ENCODE data around the gene HAL. TPM values are rescaled to one million over a fixed set of nuclear protein-coding genes. Genes with fewer than 3 reads are reported as not detected.

The HAL gene
- total RNA-seq, 5 donors from 2014 or later (not counting 1 experiment from before 2014, with no cell fraction given): 0.54 to 2.4 (median 1.1) TPM

- no peak overlapping the region for H3K27ac Mint-ChIP-seq
- ChIA-PET CTCF (no interaction called here), POLR2A (no interaction called here)
- peaks cover 61% of the 10 kb centered on the region for H3K36me3 Mint-ChIP-seq
- no peaks in the 10 kb centered on the region for H3K9me3 ChIP-seq
- DNase-seq (no peak), ATAC-seq (replicated peaks in 1 of 4) (no peak)
- no peak overlapping the region for H3K27ac ChIP-seq (ENCODE audit: low read length)
- 94% methylated on average over 2 of the region's 5 CpGs for WGBS (ENCODE audit: insufficient coverage)
- H3K27me3 Mint-ChIP-seq: no peaks in the 10 kb centered on the region
- H3K4me1 Mint-ChIP-seq: no peaks in the 10 kb centered on the region
- H3K4me1 ChIP-seq (ENCODE audit: control insufficient read depth in 1 of 2, extremely low read depth in 1 of 2, insufficient read depth in 2 of 2, low read length in 2 of 2): no peaks in the 10 kb centered on the region
- no peaks in the 10 kb centered on the region for H3K27me3 ChIP-seq (replicated peaks in 1 of 2; ENCODE audit: control insufficient read depth in 2 of 2, extremely low read depth in 1 of 2, insufficient read depth in 2 of 2, low read length in 1 of 2)
- H3K4me3 ChIP-seq (ENCODE audit: control insufficient read depth in 1 of 2, extremely low read depth in 1 of 2, low read length in 1 of 2): no peak overlapping the region
- no peaks in the 10 kb centered on the region for H3K9me3 Mint-ChIP-seq
- H3K36me3 ChIP-seq (ENCODE audit: control insufficient read depth in 2 of 2, extremely low read depth in 1 of 2, insufficient read depth in 1 of 2, low read length in 1 of 2): peaks cover 11 to 70% of the 10 kb centered on the region in 2 donors
- no peak overlapping the region for H3K4me3 Mint-ChIP-seq
These were observed 19.5 kb upstream of the HAL start for GRCh38 chr12:96015672-96016071.

- no peak overlapping the region for H3K27ac Mint-ChIP-seq
- Histone ChIP-seq H3K27ac (ENCODE audit: low read length) (no peak overlapping the region), H3K4me3 (ENCODE audit: control insufficient read depth in 1 of 2, extremely low read depth in 1 of 2, low read length in 1 of 2) (no peak overlapping the region), H3K9me3 (no peaks in the 10 kb centered on the region), H3K4me1 (ENCODE audit: control insufficient read depth in 1 of 2, extremely low read depth in 1 of 2, insufficient read depth in 2 of 2, low read length in 2 of 2) (no peaks in the 10 kb centered on the region), H3K27me3 (replicated peaks in 1 of 2; ENCODE audit: control insufficient read depth in 2 of 2, extremely low read depth in 1 of 2, insufficient read depth in 2 of 2, low read length in 1 of 2) (no peaks in the 10 kb centered on the region), H3K36me3 (ENCODE audit: control insufficient read depth in 2 of 2, extremely low read depth in 1 of 2, insufficient read depth in 1 of 2, low read length in 1 of 2) (peaks cover 11 to 72% of the 10 kb centered on the region in 2 donors)
- H3K4me3 Mint-ChIP-seq: no peak overlapping the region
- CTCF ChIA-PET: interaction anchor here in 1 of 2 donors (3.3 kb wide), 1 partner anchor 16 kb away, joined by 10 read pairs; no protein-coding TSS in a partner anchor
- no peaks in the 10 kb centered on the region for H3K4me1 Mint-ChIP-seq
- POLR2A ChIA-PET: no interaction called here
- H3K27me3 Mint-ChIP-seq: no peaks in the 10 kb centered on the region
- peaks cover 63% of the 10 kb centered on the region for H3K36me3 Mint-ChIP-seq
- H3K9me3 Mint-ChIP-seq: no peaks in the 10 kb centered on the region
- ATAC-seq (replicated peaks in 1 of 4): no peak
- no peak for DNase-seq
- 86% methylated on average over 1 of the region's 3 CpGs for WGBS (ENCODE audit: insufficient coverage)
These were observed 18.9 kb upstream of the HAL start for GRCh38 chr12:96014943-96015599.

- peaks cover 0 to 72% of the 10 kb centered on the region in 2 donors for H3K36me3 ChIP-seq (ENCODE audit: control insufficient read depth in 2 of 2, extremely low read depth in 1 of 2, insufficient read depth in 1 of 2, low read length in 1 of 2)
- no peaks in the 10 kb centered on the region for H3K27me3 ChIP-seq (replicated peaks in 1 of 2; ENCODE audit: control insufficient read depth in 2 of 2, extremely low read depth in 1 of 2, insufficient read depth in 2 of 2, low read length in 1 of 2)
- no CpG with 5 or more reads among the region's 1 CpG for WGBS (ENCODE audit: insufficient coverage)
- Mint-ChIP-seq H3K9me3 (no peaks in the 10 kb centered on the region), H3K27me3 (no peaks in the 10 kb centered on the region), H3K4me1 (no peaks in the 10 kb centered on the region), H3K27ac (no peak overlapping the region), H3K36me3 (peaks cover 60% of the 10 kb centered on the region), H3K4me3 (no peak overlapping the region)
- H3K4me1 ChIP-seq (ENCODE audit: control insufficient read depth in 1 of 2, extremely low read depth in 1 of 2, insufficient read depth in 2 of 2, low read length in 2 of 2): no peaks in the 10 kb centered on the region
- POLR2A ChIA-PET: interaction anchor here in 1 of 2 donors (0.5 kb wide), 1 partner anchor 12 kb away, joined by 4 read pairs; no protein-coding TSS in a partner anchor
- no peak for ATAC-seq (replicated peaks in 1 of 4)
- H3K4me3 ChIP-seq (ENCODE audit: control insufficient read depth in 1 of 2, extremely low read depth in 1 of 2, low read length in 1 of 2): no peak overlapping the region
- CTCF ChIA-PET: interaction anchor here (0.6 to 1.3 kb wide), 2 partner anchors 9 to 132 kb away, joined by 5 to 6 read pairs; no protein-coding TSS in a partner anchor
- DNase-seq: no peak
- H3K27ac ChIP-seq (ENCODE audit: low read length): no peak overlapping the region
- H3K9me3 ChIP-seq: no peaks in the 10 kb centered on the region
These were observed 11.6 kb upstream of the HAL start for GRCh38 chr12:96007729-96008128.

GRCh38 chr12:96006727-96007126 is 10.6 kb upstream of the HAL start:
- POLR2A ChIA-PET: interaction anchor here in 1 of 2 donors (0.7 kb wide), 1 partner anchor 65 kb away, joined by 3 read pairs; no protein-coding TSS in a partner anchor
- WGBS (ENCODE audit: insufficient coverage): no CpG with 5 or more reads among the region's 1 CpG

GRCh38 chr12:96000858-96001257 is 4.7 kb upstream of the HAL start:
- DNase-seq: no peak
- ChIA-PET CTCF (interaction anchor here (0.6 to 5.5 kb wide), 7 partner anchors 13 to 516 kb away, joined by 3 to 86 read pairs (median 7); no protein-coding TSS in a partner anchor), POLR2A (no interaction called here)
- Histone ChIP-seq H3K27me3 (replicated peaks in 1 of 2; ENCODE audit: control insufficient read depth in 2 of 2, extremely low read depth in 1 of 2, insufficient read depth in 2 of 2, low read length in 1 of 2) (no peaks in the 10 kb centered on the region), H3K27ac (ENCODE audit: low read length) (no peak overlapping the region), H3K4me3 (ENCODE audit: control insufficient read depth in 1 of 2, extremely low read depth in 1 of 2, low read length in 1 of 2) (no peak overlapping the region), H3K9me3 (no peaks in the 10 kb centered on the region), H3K36me3 (ENCODE audit: control insufficient read depth in 2 of 2, extremely low read depth in 1 of 2, insufficient read depth in 1 of 2, low read length in 1 of 2) (peaks cover 3 to 33% of the 10 kb centered on the region in 2 donors), H3K4me1 (ENCODE audit: control insufficient read depth in 1 of 2, extremely low read depth in 1 of 2, insufficient read depth in 2 of 2, low read length in 2 of 2) (no peaks in the 10 kb centered on the region)
- Mint-ChIP-seq H3K4me3 (no peak overlapping the region), H3K36me3 (peaks cover 28% of the 10 kb centered on the region), H3K27me3 (no peaks in the 10 kb centered on the region), H3K4me1 (peaks cover 3 to 5% (median 3%) of the 10 kb centered on the region in 3 donors), H3K9me3 (no peaks in the 10 kb centered on the region), H3K27ac (peak overlapping the region in 1 of 2 donors; percentile 3)
- 96% methylated on average over 4 of the region's 5 CpGs for WGBS (ENCODE audit: insufficient coverage)
- ATAC-seq (replicated peaks in 1 of 4): no peak

More at GRCh38 chr12:96006727-96007126, 10.6 kb upstream of the HAL start:
- Histone ChIP-seq H3K36me3 (ENCODE audit: control insufficient read depth in 2 of 2, extremely low read depth in 1 of 2, insufficient read depth in 1 of 2, low read length in 1 of 2) (peaks cover 0 to 65% of the 10 kb centered on the region in 2 donors), H3K9me3 (no peaks in the 10 kb centered on the region), H3K4me1 (ENCODE audit: control insufficient read depth in 1 of 2, extremely low read depth in 1 of 2, insufficient read depth in 2 of 2, low read length in 2 of 2) (no peaks in the 10 kb centered on the region), H3K27ac (ENCODE audit: low read length) (no peak overlapping the region), H3K27me3 (replicated peaks in 1 of 2; ENCODE audit: control insufficient read depth in 2 of 2, extremely low read depth in 1 of 2, insufficient read depth in 2 of 2, low read length in 1 of 2) (no peaks in the 10 kb centered on the region), H3K4me3 (ENCODE audit: control insufficient read depth in 1 of 2, extremely low read depth in 1 of 2, low read length in 1 of 2) (no peak overlapping the region)
- Mint-ChIP-seq H3K4me3 (no peak overlapping the region), H3K9me3 (no peaks in the 10 kb centered on the region), H3K27ac (no peak overlapping the region), H3K27me3 (no peaks in the 10 kb centered on the region), H3K36me3 (peaks cover 55% of the 10 kb centered on the region), H3K4me1 (no peaks in the 10 kb centered on the region)
- ATAC-seq (replicated peaks in 1 of 4): no peak
- DNase-seq: no peak
- CTCF ChIA-PET: interaction anchor here in 1 of 2 donors (0.7 kb wide), 1 partner anchor 8 kb away, joined by 3 read pairs; no protein-coding TSS in a partner anchor

GRCh38 chr12:95999484-95999883 is 3.3 kb upstream of the HAL start:
- no peaks in the 10 kb centered on the region for H3K9me3 Mint-ChIP-seq
- H3K27me3 Mint-ChIP-seq: no peaks in the 10 kb centered on the region
- DNase-seq (no peak), ATAC-seq (replicated peaks in 1 of 4) (no peak)
- H3K4me3 Mint-ChIP-seq: no peak overlapping the region
- Histone ChIP-seq H3K9me3 (no peaks in the 10 kb centered on the region), H3K27ac (ENCODE audit: low read length) (no peak overlapping the region), H3K4me1 (ENCODE audit: control insufficient read depth in 1 of 2, extremely low read depth in 1 of 2, insufficient read depth in 2 of 2, low read length in 2 of 2) (no peaks in the 10 kb centered on the region), H3K27me3 (replicated peaks in 1 of 2; ENCODE audit: control insufficient read depth in 2 of 2, extremely low read depth in 1 of 2, insufficient read depth in 2 of 2, low read length in 1 of 2) (no peaks in the 10 kb centered on the region), H3K36me3 (ENCODE audit: control insufficient read depth in 2 of 2, extremely low read depth in 1 of 2, insufficient read depth in 1 of 2, low read length in 1 of 2) (peaks cover 3 to 22% of the 10 kb centered on the region in 2 donors), H3K4me3 (ENCODE audit: control insufficient read depth in 1 of 2, extremely low read depth in 1 of 2, low read length in 1 of 2) (no peak overlapping the region)
- peaks cover 3 to 5% (median 3%) of the 10 kb centered on the region in 3 donors for H3K4me1 Mint-ChIP-seq
- WGBS (ENCODE audit: insufficient coverage): 90% methylated on average over 4 of the region's 5 CpGs
- ChIA-PET POLR2A (interaction anchor here in 1 of 2 donors (0.6 kb wide), 1 partner anchor 490 kb away, joined by 7 read pairs; no protein-coding TSS in a partner anchor), CTCF (interaction anchor here (0.5 to 5.5 kb wide), 21 partner anchors 8 to 517 kb away, joined by 3 to 86 read pairs (median 6); partner anchors contain the start of genes AMDHD1 (in 1 of the 2), CCDC38 (in 1 of the 2) and SNRPF (in 1 of the 2))
- no peak overlapping the region for H3K27ac Mint-ChIP-seq
- H3K36me3 Mint-ChIP-seq: peaks cover 22% of the 10 kb centered on the region
